ENCODE results near the gene STRA6.

The STRA6 gene

DNA sequence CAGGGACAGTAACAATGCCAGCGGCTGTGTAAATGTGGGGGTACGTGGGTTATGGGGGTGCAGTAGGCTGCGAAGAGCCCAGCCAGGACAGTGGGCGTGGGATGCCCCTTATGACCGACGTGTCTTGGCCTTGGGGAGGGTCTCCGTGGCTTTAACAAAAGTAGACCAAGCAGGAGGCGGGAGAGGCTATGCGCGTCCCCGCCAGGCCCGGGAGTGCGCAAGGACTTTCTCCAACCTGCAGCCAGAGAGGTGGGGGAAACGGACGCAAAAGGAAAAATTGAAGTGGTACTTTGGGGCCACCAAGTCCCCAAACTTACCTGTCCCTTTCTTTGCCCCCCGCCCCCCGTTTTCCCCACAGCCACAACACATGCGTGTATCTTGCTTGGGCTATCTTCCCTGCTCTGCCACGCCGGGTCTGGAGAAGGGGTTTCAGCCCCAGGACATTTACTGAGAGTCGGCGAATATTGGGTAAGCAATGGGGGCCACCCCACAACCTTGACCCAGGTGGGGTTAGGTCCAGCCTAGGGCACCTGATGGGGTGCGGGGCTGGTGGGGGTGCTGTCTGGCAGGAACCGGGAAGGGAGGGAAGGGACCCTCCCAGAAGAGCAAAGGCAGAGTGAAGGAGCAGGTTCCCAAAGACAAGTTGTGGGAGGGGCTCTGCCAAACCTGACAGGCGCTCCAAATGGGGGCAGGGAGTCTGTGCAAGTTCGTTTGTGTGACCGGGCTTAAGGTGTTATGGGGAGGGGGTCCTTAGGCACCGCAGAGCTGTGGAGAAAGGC lies 71.5 kb downstream of the STRA6 start:
- no peak for DNase-seq

DNA sequence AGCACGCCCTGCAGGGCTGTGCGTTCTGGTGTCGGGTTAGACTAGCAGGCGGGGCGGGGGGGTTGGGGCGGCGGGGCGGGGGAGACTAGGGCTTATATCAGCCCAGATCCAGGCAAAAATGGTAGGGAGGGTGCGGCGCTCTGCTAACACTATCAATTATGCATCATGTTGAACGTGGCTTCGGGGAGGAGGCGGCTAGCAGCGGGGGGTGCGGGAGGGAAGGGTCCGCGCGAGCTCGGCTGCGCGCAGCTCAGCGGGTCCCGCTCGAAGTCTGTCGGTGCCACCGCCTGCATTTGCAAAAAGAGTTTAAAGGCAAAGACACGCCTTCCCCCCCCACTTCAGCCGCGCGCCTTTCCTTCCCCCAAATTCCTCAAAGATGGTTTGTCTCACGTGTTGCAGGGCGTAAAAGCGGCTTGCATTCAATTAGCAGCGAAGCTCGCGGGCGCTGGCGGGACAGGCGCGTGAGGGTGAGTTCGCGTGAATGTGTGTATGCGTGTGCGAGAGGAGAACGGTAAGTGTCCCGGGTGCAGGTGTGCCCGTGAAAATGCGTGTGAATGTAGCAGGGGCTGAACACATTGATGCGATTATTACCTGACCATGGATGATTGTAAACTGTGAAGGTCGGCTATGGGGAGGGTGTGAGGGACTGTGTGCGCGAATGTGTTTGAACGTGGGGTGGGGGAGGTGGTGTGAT lies 72.3 kb downstream of the STRA6 start, which contains the start of gene ISLR2:
ISLR2 (plus strand) TSS at position 432 of the 694 bp plus-strand sequence. CDS start 2,169 bp downstream, outside the sequence.
- no peak for DNase-seq

DNA sequence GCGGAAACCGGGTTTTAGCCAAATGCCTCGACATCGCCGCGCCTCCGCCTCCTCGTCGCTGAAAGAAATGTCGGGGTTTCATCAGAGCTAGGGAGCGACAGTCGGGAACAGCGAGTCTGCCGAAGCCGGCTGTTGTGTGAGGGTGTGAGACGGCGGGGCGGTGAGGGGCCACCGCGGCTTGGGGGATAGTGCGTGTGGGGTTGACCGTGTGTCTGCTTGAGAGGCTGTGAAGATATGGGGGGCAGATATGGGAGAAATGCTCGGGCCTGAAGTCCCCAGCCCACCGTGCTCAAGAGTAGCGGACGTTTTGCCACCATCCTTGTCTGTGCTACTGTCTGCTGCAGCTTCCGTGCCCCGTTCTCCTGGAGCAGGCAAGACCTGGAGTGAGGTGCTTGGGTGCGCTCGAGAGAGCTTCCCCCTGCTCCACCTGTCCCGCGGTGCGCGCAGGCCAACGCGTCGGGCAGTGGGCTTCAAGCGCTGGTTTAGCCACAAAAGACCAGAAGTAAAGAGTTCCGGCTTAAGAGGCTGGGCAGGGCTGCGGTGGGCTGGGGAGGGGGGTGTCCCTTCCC lies 72.9 kb downstream of the STRA6 start:
- no peak for DNase-seq

Data from CD4-positive, alpha-beta T cell treated with Interleukin-6 for 4 hours (primary cell).